Adrenal gland (tissue), 5 donors: ENCODE results near the gene EIF4E.

Experiments
- CTCF ChIP-seq, 6 experiments: fragments of 450-650 bp in 4 of 6; fragments of 200-600 bp in 2 of 6; sonication (generic) in 1 of 6; IDR thresholded peaks; 1 replicate in 5 of 6; 2 replicates in 1 of 6; pipeline versions ENCODE4 v1.5.1 to v1.8.0; 2016 to 2021; ENCODE audit warnings: antibody characterized with exemption in 6 of 6, mild to moderate bottlenecking in 2 of 6, moderate library complexity in 1 of 6
- POLR2A ChIP-seq, 2 donors: fragments of 450-650 bp; IDR thresholded peaks; one replicate each; pipeline ENCODE4 v1.6.1; 2017; ENCODE audit warnings: antibody characterized with exemption in 2 of 2, mild to moderate bottlenecking in 2 of 2, moderate library complexity in 1 of 2
- donor health status: DM: no; HTN: no; CAD: no.

DNA sequence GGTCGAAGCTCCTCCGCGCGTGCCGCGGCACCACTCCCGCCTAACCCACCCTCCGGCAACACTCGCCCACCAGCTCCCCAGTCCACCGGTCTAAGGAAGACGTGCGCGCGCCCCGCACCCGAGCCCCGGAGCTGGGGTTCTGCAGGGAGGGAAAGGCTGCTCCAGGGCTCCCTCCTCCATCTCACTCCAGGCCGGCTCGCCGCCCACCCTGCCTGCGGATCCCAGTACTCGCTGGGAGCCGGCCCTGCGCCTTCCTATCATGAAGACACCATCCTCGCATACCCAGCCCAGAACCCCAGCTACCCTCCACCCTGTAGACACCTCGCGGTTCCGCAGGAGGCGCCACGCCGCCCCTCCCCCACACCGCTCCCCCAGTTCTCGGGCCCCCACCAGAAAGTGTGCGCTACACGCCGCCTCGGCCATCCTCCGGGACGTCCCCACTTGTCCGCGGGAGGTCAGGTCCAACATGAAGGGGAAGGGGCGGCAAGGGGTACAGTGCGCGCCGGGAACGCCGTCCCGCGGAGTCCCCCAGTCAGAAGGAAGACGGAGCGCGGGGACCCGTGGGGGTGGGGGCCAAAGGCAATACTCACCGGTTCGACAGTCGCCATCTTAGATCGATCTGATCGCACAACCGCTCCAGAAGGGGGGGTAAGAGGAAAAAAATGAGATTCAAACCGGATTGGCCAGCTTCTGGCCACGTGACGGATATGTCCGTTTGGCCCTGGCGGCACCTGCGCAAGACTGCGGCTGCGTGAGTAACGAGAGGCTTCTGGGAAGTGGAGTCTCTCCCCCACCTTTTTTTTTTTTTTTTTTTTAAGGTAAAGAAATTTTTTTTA lies at the start of gene EIF4E:
- peak in 1 of 2 donors; percentile 39 for TF ChIP-seq POLR2A (IDR thresholded peaks at IDR 0.05)
- TF ChIP-seq CTCF (IDR thresholded peaks at IDR 0.05) = peak in 2 of 6 experiments; percentile 7 to 37
